ENCODE measurements around the gene PBX4.
A peak's percentile ranks its signal among the peaks of the same experiment; 100 is the strongest.

PBX4 gene

DNA sequence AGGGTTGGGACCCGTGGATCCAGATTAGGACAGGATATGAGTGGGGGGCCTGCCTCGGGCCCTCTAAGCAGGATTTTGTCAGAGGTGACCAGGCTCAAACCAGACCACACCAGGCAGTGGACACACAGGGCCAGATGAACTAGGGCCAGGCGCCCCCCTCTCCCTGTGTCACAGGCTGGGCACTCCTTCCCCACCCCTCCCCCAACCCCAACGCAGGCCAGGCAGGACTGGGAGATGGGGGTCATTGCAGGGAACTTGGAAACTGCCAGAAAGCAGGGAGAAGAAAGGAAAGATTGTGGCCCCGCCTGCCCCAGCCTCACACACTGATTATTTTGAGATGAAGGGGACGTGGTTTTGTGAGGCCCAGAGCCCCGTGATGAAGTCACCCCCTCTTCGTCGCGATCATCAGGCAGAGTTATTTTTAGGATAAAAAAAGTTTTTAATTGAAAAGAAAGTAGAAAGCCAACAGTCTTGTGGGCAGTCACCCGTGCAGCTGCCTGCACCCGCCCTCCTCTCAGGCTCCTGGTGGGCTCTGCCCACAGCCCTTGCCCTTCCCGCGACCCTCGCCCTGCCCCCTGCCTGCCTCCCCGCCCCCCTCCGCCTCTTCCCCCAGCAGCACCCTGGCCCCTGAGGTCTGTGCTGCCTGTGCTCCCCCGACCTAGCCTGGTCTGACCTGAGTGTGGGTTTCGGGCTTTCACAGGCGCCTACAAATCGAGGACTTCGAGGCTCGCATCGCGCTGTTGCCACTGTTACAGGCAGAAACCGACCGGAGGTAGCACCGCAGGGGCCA lies 91.7 kb downstream of the PBX4 start:
- DNase-seq (ENCODE audit: low read depth in 2 of 2), result no peak

DNA sequence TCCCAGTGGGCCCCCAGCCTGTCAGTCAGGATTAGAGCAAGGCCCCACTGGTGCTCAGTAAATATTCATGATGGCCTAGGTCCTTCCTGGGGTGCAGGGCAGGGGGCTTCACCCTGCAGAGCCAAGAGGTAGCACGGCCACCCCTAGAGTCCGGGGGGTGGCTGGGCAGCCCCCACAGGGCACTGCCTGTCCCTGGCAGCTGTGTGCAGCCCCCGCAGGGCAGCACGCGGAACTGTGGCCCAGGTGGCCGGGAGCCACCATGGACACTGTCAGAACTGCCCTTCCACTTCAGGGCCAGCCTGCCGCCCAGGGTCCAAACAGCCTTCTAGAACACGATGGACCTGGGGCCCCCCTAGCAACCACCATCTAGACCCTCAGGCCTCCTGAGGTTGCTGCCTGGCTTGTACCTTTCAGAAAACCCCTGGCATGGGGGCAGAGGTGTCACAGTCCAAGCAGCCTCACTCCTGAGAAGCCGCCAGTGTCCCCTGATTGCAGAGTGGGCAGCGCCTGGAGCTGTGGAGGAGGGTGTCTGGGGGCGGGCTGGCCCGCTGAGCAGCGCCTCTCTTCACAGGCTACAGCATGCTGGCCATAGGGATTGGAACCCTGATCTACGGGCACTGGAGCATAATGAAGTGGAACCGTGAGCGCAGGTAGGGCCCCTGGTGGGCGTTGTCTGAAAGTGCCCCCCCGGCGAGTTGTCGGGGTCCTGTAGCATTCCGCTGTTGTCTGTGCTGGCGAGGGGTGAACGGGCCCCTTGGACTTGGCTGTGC lies 92.7 kb downstream of the PBX4 start:
- no peak for DNase-seq (ENCODE audit: low read depth in 2 of 2)

GRCh38 chr19:19524053-19524452 lies 94.4 kb downstream of the PBX4 start:
- no peak for DNase-seq (ENCODE audit: low read depth in 2 of 2)

- DNase-seq (ENCODE audit: low read depth in 2 of 2), result no peak
Measured at GRCh38 chr19:19523177-19523576, 95.3 kb downstream of the PBX4 start.

GRCh38 chr19:19520989-19521388 lies 97.5 kb downstream of the PBX4 start:
- no peak for DNase-seq (ENCODE audit: low read depth in 2 of 2)

DNA sequence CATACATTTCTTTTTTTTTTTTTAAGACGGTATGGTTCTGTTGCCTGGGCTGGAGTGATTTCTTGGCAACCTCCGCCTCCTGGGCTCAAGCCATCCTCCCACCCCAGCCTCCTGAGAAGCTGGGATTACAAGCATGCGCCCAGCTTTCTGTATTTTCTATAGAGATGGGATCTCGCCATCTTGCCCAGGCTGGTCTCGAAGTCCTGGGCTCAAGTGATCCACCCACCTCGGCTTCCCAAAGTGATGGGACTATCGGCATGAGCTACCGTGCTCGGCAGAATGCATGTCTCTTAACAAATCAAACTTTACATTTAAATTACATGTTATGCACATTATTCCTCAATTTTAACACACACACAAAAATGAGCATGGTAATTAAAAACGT lies 101.3 kb downstream of the PBX4 start:
- DNase-seq (ENCODE audit: low read depth in 2 of 2), result no peak

DNA sequence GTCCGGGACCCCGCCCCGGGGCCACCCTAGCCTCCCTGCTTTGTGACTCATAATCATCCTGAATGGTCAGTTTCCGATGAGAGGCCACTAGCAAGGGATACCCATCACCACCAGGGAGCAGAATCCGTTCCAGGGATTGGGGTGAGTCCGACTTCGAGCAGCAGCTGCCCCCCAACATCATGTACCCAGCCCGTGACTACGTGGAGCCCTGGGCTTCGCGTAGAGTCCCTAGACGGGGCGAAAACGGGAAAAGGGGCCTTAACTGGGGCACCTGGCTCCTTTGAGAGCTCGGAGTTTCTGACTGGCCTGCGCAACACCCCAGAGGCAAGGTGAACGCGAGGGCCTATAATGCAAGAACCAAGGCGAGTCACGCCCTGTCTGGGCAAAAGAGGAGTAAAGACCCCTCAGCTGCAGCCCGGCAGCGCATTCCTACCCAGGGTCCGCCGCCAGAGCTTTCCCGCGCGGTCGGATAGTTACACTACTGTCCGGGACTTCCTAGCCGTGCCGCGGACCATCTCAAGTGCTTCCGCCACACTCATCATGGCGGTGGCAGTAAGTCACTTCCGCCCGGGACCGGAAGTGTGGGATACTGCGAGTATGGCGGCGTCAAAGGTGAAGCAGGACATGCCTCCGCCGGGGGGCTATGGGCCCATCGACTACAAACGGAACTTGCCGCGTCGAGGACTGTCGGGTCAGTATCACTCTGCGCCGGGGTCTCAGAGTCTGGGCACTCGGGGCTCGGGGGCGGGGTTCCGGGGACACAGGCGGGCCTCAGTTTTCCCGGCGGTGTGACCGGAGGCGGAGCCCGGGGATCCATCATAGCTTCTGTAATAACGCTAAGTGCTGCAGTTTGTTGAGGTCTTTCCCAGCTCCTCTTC lies 102.6 kb downstream of the PBX4 start, which contains the start of gene NDUFA13:
TSS of gene NDUFA13 (plus strand) at position 584 of the 878 bp plus-strand sequence. CDS start at position 598, 14 bp downstream.
- peak; percentile 83 to 84 for DNase-seq (ENCODE audit: low read depth in 2 of 2)

DNA sequence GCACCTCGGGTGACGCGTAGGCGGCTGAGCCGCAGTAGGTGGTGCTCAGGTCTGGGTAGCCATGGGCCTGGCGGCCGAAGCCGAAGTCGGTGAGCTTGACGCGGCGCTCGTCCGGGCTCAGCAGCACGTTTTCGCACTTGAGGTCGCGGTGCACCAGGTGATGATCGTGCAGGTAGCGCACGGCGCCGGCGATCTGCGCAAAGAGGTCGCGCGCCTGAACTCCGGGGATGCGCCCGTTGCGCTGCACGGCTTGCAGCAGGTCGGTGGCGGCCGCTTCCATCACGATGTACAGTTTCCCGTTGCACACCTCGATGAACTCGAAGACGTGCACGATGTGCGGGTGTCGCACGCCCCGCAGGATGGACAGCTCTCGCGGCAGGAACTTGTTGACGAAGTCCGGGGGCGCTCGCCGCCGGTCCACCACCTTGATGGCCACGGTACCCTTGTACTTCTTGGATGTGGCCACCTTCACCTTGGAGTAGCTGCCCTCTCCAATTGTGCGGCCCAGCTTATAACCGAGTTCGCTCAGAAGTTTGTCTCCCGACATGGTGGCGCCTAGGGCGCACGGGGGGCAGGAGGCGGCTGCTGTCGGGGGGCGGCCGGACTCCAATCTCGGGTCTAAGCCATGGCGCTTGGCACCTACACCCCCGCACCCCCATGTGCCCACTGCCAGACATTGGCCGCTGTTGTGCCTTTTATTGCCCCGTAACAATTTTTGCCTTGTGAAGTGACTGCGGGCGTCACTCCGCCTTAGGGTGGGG lies 103.4 kb downstream of the PBX4 start, which contains the start of gene TSSK6:
TSS of gene TSSK6 (minus strand) at position 668 of the 761 bp plus-strand sequence. CDS start at position 547, 121 bp downstream.
- DNase-seq (ENCODE audit: low read depth in 2 of 2), result no peak

DNA sequence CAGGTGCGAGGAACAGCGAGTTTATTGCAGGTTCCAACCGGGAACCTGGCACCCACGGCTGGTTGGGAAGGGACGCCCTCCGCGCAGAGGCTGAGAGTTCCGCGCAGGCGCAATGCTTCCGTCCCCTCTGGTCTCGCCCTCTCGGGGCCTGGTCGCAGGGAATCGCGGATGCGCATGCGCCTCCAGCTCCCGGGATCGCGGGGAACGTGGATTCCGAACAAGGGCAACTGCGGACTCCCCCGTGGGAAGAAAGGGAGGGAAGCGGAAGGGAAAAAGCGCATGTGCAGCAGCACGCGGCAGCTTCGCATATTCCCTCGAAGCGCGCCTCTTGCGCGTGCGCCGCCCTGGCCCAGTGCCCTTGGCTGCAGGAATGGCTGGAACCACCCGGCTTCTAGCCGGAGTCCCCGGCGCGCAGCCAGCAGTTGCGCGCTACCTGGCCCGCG lies 104.3 kb downstream of the PBX4 start:
- peak; percentile 33 to 41 for DNase-seq (ENCODE audit: low read depth in 2 of 2)

- DNase-seq (ENCODE audit: low read depth in 2 of 2), result no peak
Measured at GRCh38 chr19:19513682-19514081, 104.8 kb downstream of the PBX4 start.

Measured in fibroblast of skin of left quadriceps (primary cell).